Keratinocyte (primary cell): ENCODE measurements around the gene INPP4B. TPM values are rescaled to one million over a fixed set of nuclear protein-coding genes. Genes with fewer than 3 reads are reported as not detected.

ENCODE experiments used
- DNase-seq: peaks from one replicate; pipeline ENCODE4 v3.0.0-alpha.2; 2011; ENCODE audit warnings: low read depth, missing footprints, low spot score
- FAIRE-seq: peaks from 2 replicates; lab custom pipeline; 2011; peaks lifted over from hg19 to GRCh38; lab: Jason Lieb, UNC
- H2AFZ ChIP-seq: 2 replicates; pipeline ENCODE4 v1.6.0; 2012; ENCODE audit warnings: low read length, control low read depth, inconsistent platforms; ENCODE audit not compliant: control insufficient read depth
- H3K27ac ChIP-seq: 2 replicates; pipeline ENCODE4 v1.5.1; 2011; ENCODE audit warnings: low read length; ENCODE audit not compliant: control insufficient read depth, insufficient read depth
- H3K27me3 ChIP-seq: 3 replicates; pipeline ENCODE4 v1.6.0; 2011; ENCODE audit warnings: low read length; ENCODE audit not compliant: control insufficient read depth, insufficient read depth; ENCODE audit errors: extremely low read depth
- H3K36me3 ChIP-seq, 2 experiments: 2 replicates in 1 of 2; 3 replicates in 1 of 2; pipeline ENCODE4 v1.5.1; 2011; ENCODE audit warnings: low read length in 2 of 2, mild to moderate bottlenecking in 1 of 2; ENCODE audit not compliant: control insufficient read depth in 2 of 2, insufficient read depth in 2 of 2; ENCODE audit errors: extremely low read depth in 1 of 2
- H3K4me1 ChIP-seq: 3 replicates; pipeline ENCODE4 v1.5.1; 2011; ENCODE audit warnings: low read length; ENCODE audit not compliant: control insufficient read depth, insufficient read depth; ENCODE audit errors: extremely low read depth
- H3K4me2 ChIP-seq: 3 replicates; pipeline ENCODE4 v1.6.0; 2011; ENCODE audit warnings: low read depth, low read length; ENCODE audit not compliant: control insufficient read depth, insufficient read depth; ENCODE audit errors: extremely low read depth
- H3K4me3 ChIP-seq, 3 experiments: fragments of 200-600 bp in 1 of 3; sonication (generic) in 1 of 3; 2 replicates in 2 of 3; 3 replicates in 1 of 3; pipeline ENCODE4 v1.5.1; 2011 to 2016; ENCODE audit warnings: low read length in 3 of 3, mild to moderate bottlenecking in 3 of 3, control low read depth in 2 of 3, inconsistent platforms in 1 of 3, low read depth in 1 of 3, mixed read lengths in 1 of 3, mixed run types in 1 of 3, moderate library complexity in 1 of 3; ENCODE audit not compliant: control insufficient read depth in 2 of 3, insufficient read depth in 2 of 3; ENCODE audit errors: extremely low read depth in 1 of 3
- H3K79me2 ChIP-seq: 2 replicates; pipeline ENCODE4 v1.6.0; 2012; ENCODE audit warnings: low read length; ENCODE audit not compliant: control insufficient read depth, insufficient read depth
- H3K9ac ChIP-seq: 3 replicates; pipeline ENCODE4 v1.6.0; 2011; ENCODE audit warnings: low read length; ENCODE audit not compliant: control insufficient read depth, insufficient read depth; ENCODE audit errors: extremely low read depth
- H3K9me1 ChIP-seq: 3 replicates; pipeline ENCODE4 v1.6.0; 2011; ENCODE audit warnings: low read length; ENCODE audit not compliant: control insufficient read depth, insufficient read depth; ENCODE audit errors: extremely low read depth
- H3K9me3 ChIP-seq: 2 replicates; pipeline ENCODE4 v1.5.1; 2012; ENCODE audit warnings: low read depth, low read length; ENCODE audit not compliant: control insufficient read depth
- H4K20me1 ChIP-seq: 3 replicates; pipeline ENCODE4 v1.6.0; 2011; ENCODE audit warnings: low read length; ENCODE audit not compliant: control insufficient read depth, insufficient read depth; ENCODE audit errors: extremely low read depth
- EZH2 ChIP-seq: IDR thresholded peaks from one replicate; pipeline ENCODE4 v1.6.1; 2012; ENCODE audit warnings: inconsistent platforms, mild to moderate bottlenecking, low read length, moderate library complexity
- dilution Hi-C: fragments of 300-500 bp; cut with MboI; formaldehyde crosslinking; loops from one replicate; pipeline ENCODE4 v1.7.0; 2020; ENCODE audit warnings: low sequenced_read_pairs; ENCODE audit not compliant: extremely low pct_ligation_motif_present
- polyA plus RNA-seq, 5 experiments: library from polyadenylated mRNA; depleted of rRNA in 3 of 5; stranded (reverse) in 3 of 5; stranded (forward) in 1 of 5; unstranded in 1 of 5; fragments of >200 nt; gene quantifications; 1 replicate in 1 of 5; 2 replicates in 3 of 5; 3 replicates in 1 of 5; pipeline versions ENCODE4 v1.2.1 to v1.2.3, GENCODE V29; 2011 to 2012; ENCODE audit warnings: missing spikeins in 2 of 5, low read depth in 1 of 5, low replicate concordance in 1 of 5
- TF ChIP-seq, protein P1 (sequence below), 3 experiments: IDR thresholded peaks in 1 of 3; conservative IDR thresholded peaks in 1 of 3; optimal IDR thresholded peaks in 1 of 3; 2 replicates in 2 of 3; 3 replicates in 1 of 3; pipeline versions ENCODE3 to v1.5.1; 2011; ENCODE audit warnings: low read length in 3 of 3, mild to moderate bottlenecking in 3 of 3, moderate library complexity in 2 of 3, control low read depth in 1 of 3, inconsistent platforms in 1 of 3; ENCODE audit not compliant: insufficient read depth in 2 of 3; ENCODE audit errors: extremely low read depth in 1 of 3

INPP4B gene
- polyA plus RNA-seq, 1 donor (not counting 4 experiments of a cell fraction or from before 2014, with no cell fraction given): 50.2 TPM

DNA sequence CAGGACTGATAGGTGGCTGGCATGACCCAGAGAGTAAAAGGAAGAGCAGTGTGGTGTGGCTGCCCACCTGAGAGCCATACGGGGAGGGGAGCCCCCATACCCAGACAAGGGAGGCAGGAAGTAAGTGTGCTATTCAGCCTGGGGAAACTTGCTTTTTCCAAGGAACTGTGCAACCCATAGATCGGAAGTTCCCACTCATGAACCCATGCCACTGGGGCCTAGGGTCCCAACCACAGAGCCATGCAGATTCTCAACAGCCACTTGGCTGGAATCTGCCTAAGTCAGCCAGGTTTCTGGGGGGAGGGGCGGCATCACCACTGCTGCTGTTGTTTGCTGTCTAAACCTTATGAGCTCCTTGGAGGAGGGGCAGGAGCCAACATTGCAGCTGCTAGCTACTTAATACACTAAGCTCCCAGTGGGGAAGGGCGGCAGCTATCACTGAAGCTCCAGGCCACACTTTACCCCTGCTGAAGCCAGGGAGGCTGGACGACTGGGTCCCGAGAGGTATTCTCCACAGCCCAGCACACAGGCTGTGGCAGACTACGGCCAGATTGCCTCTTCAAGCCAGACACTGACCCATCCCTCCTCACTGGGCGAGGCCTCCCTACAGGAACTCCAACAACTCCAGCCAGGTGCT, 410.4 kb downstream of the INPP4B start:
- H3K27ac ChIP-seq: no peak overlapping the region
- no peaks in the 10 kb centered on the region for H3K79me2 ChIP-seq
- H3K4me3 ChIP-seq: no peak overlapping the region
- H3K4me2 ChIP-seq: no peak overlapping the region
- dilution Hi-C loops: no loop called here
- TF ChIP-seq, protein P1, sequence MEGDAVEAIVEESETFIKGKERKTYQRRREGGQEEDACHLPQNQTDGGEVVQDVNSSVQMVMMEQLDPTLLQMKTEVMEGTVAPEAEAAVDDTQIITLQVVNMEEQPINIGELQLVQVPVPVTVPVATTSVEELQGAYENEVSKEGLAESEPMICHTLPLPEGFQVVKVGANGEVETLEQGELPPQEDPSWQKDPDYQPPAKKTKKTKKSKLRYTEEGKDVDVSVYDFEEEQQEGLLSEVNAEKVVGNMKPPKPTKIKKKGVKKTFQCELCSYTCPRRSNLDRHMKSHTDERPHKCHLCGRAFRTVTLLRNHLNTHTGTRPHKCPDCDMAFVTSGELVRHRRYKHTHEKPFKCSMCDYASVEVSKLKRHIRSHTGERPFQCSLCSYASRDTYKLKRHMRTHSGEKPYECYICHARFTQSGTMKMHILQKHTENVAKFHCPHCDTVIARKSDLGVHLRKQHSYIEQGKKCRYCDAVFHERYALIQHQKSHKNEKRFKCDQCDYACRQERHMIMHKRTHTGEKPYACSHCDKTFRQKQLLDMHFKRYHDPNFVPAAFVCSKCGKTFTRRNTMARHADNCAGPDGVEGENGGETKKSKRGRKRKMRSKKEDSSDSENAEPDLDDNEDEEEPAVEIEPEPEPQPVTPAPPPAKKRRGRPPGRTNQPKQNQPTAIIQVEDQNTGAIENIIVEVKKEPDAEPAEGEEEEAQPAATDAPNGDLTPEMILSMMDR (optimal IDR thresholded peaks at IDR 0.05 in 1 of 3, IDR thresholded peaks at IDR 0.05 in 1 of 3, conservative IDR thresholded peaks at IDR 0.05 in 1 of 3; ENCODE audit: extremely low read depth in 1 of 3, insufficient read depth in 2 of 3, low read length in 3 of 3): no peak
- no peak for TF ChIP-seq EZH2
- no peak overlapping the region for H3K9ac ChIP-seq
- no peaks in the 10 kb centered on the region for H3K9me3 ChIP-seq
- no peaks in the 10 kb centered on the region for H3K36me3 ChIP-seq
- FAIRE-seq: no peak
- H3K27me3 ChIP-seq: no peaks in the 10 kb centered on the region
- H2AFZ ChIP-seq: no peak overlapping the region
- no peak for DNase-seq
- no peaks in the 10 kb centered on the region for H3K9me1 ChIP-seq
- H4K20me1 ChIP-seq: no peaks in the 10 kb centered on the region
- no peaks in the 10 kb centered on the region for H3K4me1 ChIP-seq

DNA sequence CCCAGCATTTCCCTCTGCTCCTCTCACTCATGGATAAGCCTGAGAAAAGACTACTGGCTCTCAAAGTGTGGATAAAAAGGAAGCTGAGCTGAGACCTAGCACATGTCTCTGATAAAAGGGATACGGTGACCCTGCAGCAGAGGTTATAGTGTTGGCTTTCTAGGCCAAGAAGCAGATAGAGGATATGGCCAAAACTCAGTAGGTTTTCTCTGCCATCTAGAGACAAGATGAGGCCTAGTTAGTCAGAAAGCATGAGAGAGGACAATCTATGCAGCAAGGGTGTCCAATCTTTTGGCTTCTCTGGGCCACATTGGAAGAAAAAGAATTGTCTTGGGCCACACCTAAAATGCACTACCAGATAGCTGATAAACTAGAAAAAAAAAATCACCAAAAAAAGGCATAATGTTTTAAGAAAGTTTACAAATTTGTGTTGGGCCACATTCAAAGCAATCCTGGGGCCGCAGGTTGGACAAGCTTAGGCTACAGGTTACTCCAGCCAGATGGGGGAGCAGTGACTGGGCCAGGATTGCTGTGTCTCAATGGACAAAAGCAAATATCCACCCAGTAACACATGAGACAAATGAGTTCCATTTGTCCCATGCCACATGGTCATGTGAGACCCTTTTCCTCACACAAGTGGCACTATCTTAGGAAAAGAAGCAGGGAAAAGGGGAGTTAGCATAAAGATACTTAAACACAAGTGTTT, 411.4 kb downstream of the INPP4B start:
- Histone ChIP-seq H3K27ac (no peak overlapping the region), H3K4me1 (no peaks in the 10 kb centered on the region), H3K36me3 (no peaks in the 10 kb centered on the region), H3K4me2 (no peak overlapping the region), H3K4me3 (no peak overlapping the region), H3K9me1 (no peaks in the 10 kb centered on the region), H3K27me3 (no peaks in the 10 kb centered on the region), H2AFZ (no peak overlapping the region), H4K20me1 (no peaks in the 10 kb centered on the region), H3K9ac (no peak overlapping the region), H3K9me3 (no peaks in the 10 kb centered on the region), H3K79me2 (no peaks in the 10 kb centered on the region)
- FAIRE-seq (peak; percentile 53), DNase-seq (no peak)
- dilution Hi-C loops: no loop called here
- no peak for TF ChIP-seq EZH2
- TF ChIP-seq, protein P1 (optimal IDR thresholded peaks at IDR 0.05 in 1 of 3, IDR thresholded peaks at IDR 0.05 in 1 of 3, conservative IDR thresholded peaks at IDR 0.05 in 1 of 3; ENCODE audit: extremely low read depth in 1 of 3, insufficient read depth in 2 of 3, low read length in 3 of 3): peak in 1 of 3 experiments; percentile 12
